ENCODE results near the gene DSC1. TPM values are rescaled to one million over a fixed set of nuclear protein-coding genes. Genes with fewer than 3 reads are reported as not detected.

Gene DSC1
- total and polyA plus RNA-seq, 2 of the 8 experiments (the other 6 are each of a cell fraction or from before 2014, with no cell fraction given): 0.02 TPM; not detected in 1

GRCh38 chr18:31102025-31102684 lies 60.5 kb downstream of the DSC1 start, which contains the start of gene DSC2 (continued):
- TF ChIP-seq TBP (IDR thresholded peaks at IDR 0.05; ENCODE audit: low read depth, low read length) (peak; percentile 79), ASH2L (IDR thresholded peaks at IDR 0.05; ENCODE audit: low read length) (peak; percentile 85), PHF8 (conservative IDR thresholded peaks at IDR 0.05; ENCODE audit: low read depth, low read length) (peak; percentile 65)
